Upper lobe of left lung (tissue), 6 donors: Measurements from ENCODE around the gene SPDYE4. TPM values are rescaled to one million over a fixed set of nuclear protein-coding genes. Genes with fewer than 3 reads are reported as not detected.

ENCODE experiments used
- ATAC-seq, 2 donors: fragments of 200-7000 bp; cut with Tn5 transposase; one replicate each; pipeline ENCODE4 v1.9.1; 2022; ENCODE audit warnings: mild to moderate bottlenecking in 2 of 2, moderate library complexity in 2 of 2; ENCODE audit not compliant: low FRiP score in 2 of 2
- DNase-seq, 2 donors: peaks; one replicate each; pipeline ENCODE4 v3.0.0-alpha.2; 2019 to 2020
- H3K27ac ChIP-seq, 4 donors: fragments of 200-600 bp; sonication (generic); one replicate each; pipeline ENCODE4 v1.5.1; 2016 to 2019
- H3K27me3 ChIP-seq, 4 donors: fragments of 200-600 bp; sonication (generic); one replicate each; pipeline ENCODE4 v1.5.1; 2017 to 2019
- H3K36me3 ChIP-seq, 4 donors: fragments of 200-600 bp; sonication (generic); one replicate each; pipeline ENCODE4 v1.5.1; 2016 to 2019
- H3K4me1 ChIP-seq, 4 donors: fragments of 200-600 bp; sonication (generic); one replicate each; pipeline ENCODE4 v1.5.1; 2018 to 2019
- H3K4me3 ChIP-seq, 4 donors: fragments of 200-600 bp; sonication (generic); one replicate each; pipeline ENCODE4 v1.5.1; 2017 to 2019; ENCODE audit warnings: mild to moderate bottlenecking in 2 of 4, moderate library complexity in 1 of 4
- H3K9me3 ChIP-seq, 4 donors: fragments of 200-600 bp; sonication (generic); one replicate each; pipeline ENCODE4 v1.5.1; 2018 to 2019
- EP300 ChIP-seq, 4 donors: sonication (generic); formaldehyde crosslinking; IDR thresholded peaks; one replicate each; pipeline ENCODE4 v1.5.1; 2017; ENCODE audit warnings: antibody characterized with exemption in 4 of 4, control low read depth in 2 of 4
- POLR2A ChIP-seq, 4 donors: fragments of 450-650 bp; IDR thresholded peaks; one replicate each; pipeline ENCODE4 v1.5.1; 2016 to 2017; ENCODE audit warnings: antibody characterized with exemption in 4 of 4, mild to moderate bottlenecking in 2 of 4
- POLR2AphosphoS5 ChIP-seq, 2 donors: sonication (generic); formaldehyde crosslinking; IDR thresholded peaks; one replicate each; pipeline ENCODE4 v1.5.1; 2017; ENCODE audit warnings: antibody characterized with exemption in 2 of 2
- WGBS, 2 donors: methylation state at CpG; one replicate each; pipeline ENCODE4 v1.1.5; 2017 to 2018; 5-methylcytosine and 5-hydroxymethylcytosine counted together
- total RNA-seq, 6 donors: library from RNA; depleted of rRNA in 4 of 6; stranded (reverse); fragments of >200 nt in 4 of 6; gene quantifications; one replicate each; pipeline versions ENCODE4 v1.1.0 to v1.2.1, GENCODE V29; 2016 to 2021
- TF ChIP-seq, protein P1 (sequence below), 6 experiments: fragments of 450-650 bp in 4 of 6; fragments of 200-600 bp in 2 of 6; sonication (generic) in 2 of 6; IDR thresholded peaks; one replicate each; pipeline ENCODE4 v1.5.1; 2016 to 2019; ENCODE audit warnings: antibody characterized with exemption in 6 of 6
- donor health status: DM: no; HTN: no; CAD: no; lungs with moderate emphysema.
- donor health status: DM: no; HTN: yes; CAD: no; lungs with severe emphysema.

SPDYE4 gene
- total RNA-seq, 6 donors from 2014 or later, result not detected

DNA sequence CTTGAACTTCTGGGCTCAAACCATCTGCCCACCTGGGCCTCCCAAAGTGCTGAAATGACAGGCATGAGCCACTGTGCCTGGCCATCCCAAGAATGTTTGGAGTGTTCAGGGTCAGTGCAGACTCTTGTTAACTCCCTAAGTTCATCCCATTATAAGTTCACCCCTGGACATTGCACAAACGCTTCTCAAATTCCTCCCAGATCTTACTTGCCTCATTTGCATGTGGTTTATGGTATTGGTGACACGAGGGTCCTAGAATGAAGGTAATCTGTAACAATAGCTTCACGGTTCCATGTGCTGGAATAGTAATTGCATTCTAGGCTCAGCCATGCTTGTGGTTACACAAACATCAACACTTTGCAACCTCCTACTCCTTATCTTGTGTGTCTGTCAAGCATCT, 8.7 kb downstream of the SPDYE4 start:
- no peak for DNase-seq
- TF ChIP-seq, protein P1, sequence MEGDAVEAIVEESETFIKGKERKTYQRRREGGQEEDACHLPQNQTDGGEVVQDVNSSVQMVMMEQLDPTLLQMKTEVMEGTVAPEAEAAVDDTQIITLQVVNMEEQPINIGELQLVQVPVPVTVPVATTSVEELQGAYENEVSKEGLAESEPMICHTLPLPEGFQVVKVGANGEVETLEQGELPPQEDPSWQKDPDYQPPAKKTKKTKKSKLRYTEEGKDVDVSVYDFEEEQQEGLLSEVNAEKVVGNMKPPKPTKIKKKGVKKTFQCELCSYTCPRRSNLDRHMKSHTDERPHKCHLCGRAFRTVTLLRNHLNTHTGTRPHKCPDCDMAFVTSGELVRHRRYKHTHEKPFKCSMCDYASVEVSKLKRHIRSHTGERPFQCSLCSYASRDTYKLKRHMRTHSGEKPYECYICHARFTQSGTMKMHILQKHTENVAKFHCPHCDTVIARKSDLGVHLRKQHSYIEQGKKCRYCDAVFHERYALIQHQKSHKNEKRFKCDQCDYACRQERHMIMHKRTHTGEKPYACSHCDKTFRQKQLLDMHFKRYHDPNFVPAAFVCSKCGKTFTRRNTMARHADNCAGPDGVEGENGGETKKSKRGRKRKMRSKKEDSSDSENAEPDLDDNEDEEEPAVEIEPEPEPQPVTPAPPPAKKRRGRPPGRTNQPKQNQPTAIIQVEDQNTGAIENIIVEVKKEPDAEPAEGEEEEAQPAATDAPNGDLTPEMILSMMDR (IDR thresholded peaks at IDR 0.05), result no peak
- no peak for TF ChIP-seq POLR2A (IDR thresholded peaks at IDR 0.05)
- no peak for TF ChIP-seq EP300 (IDR thresholded peaks at IDR 0.05)
- TF ChIP-seq POLR2AphosphoS5 (IDR thresholded peaks at IDR 0.05), result no peak
- no peak overlapping the region for H3K4me3 ChIP-seq
- ATAC-seq, result no peak
- WGBS, 2 donors, result 59 to 75% methylated on average over 3 of the region's 3 CpGs
- H3K9me3 ChIP-seq, result no peaks in the 10 kb centered on the region
- peaks cover 5 to 19% (median 11%) of the 10 kb centered on the region in 4 donors for H3K4me1 ChIP-seq
- H3K27ac ChIP-seq, result no peak overlapping the region
- no peaks in the 10 kb centered on the region for H3K27me3 ChIP-seq
- no peaks in the 10 kb centered on the region for H3K36me3 ChIP-seq

DNA sequence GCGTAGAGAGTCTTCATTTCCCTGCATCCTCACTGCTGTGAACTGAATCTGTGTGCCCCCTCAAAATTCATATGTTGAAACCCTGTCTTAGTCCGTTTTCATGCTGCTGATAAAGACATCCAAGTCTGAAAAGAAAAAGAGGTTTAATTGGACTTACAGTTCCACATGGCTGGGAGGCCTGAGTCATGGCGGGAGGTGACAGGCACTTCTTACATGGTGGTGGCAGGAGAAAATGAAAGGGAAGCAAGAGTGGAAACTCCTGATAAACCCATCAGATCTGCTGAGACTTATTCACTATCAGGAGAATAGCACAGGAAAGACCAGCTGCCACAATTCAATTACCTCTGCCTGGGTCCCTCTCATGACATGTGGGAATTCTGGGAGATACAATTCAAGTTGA, 10.6 kb downstream of the SPDYE4 start:
- no peak overlapping the region for H3K4me3 ChIP-seq
- TF ChIP-seq EP300 (IDR thresholded peaks at IDR 0.05) (no peak), POLR2A (IDR thresholded peaks at IDR 0.05) (no peak), POLR2AphosphoS5 (IDR thresholded peaks at IDR 0.05) (no peak)
- TF ChIP-seq, protein P1 (IDR thresholded peaks at IDR 0.05), result no peak
- no peaks in the 10 kb centered on the region for H3K36me3 ChIP-seq
- peaks cover 5 to 19% (median 11%) of the 10 kb centered on the region in 4 donors for H3K4me1 ChIP-seq
- no peak overlapping the region for H3K27ac ChIP-seq
- H3K9me3 ChIP-seq, result no peaks in the 10 kb centered on the region
- WGBS, 2 donors, result 82 to 88% methylated on average over 3 of the region's 3 CpGs
- DNase-seq, result no peak
- ATAC-seq, result no peak
- H3K27me3 ChIP-seq, result no peaks in the 10 kb centered on the region

DNA sequence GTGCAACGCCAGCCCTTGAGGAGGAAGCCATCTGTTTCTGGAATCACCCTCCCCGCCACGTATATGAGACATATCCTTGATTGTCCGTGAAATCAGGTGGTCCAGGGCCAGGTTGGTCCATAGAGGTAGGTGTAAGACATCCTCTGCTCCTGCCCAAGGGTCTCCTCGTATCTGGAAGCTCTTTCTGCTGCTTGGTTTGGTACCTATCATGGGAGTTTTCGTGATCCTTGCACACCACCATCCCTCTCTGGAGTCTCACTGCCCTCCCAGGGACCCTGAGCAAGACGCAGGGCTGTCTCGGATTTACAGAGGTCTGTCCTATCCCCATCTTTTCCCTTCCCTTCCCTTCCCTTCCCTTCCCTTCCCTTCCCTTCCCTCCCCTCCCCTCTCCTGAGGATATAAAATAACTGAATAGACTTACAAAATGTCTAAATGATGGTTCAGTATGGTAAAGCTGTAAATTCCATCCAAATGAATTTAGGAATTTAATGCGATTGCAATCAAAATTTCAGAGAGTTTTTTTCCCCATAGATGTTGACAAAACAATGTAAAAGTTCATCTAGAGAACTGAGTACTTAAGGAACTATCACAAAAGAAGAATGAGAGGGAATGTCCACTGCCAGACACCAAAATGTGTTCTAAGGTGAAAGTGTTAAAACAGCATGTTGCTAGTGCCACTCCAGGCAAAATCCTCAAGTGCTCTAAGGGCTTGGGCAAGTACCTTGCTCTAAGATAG, 11.7 kb downstream of the SPDYE4 start:
- peak overlapping the region; percentile 56 to 87 (median 80) for H3K27ac ChIP-seq

DNA sequence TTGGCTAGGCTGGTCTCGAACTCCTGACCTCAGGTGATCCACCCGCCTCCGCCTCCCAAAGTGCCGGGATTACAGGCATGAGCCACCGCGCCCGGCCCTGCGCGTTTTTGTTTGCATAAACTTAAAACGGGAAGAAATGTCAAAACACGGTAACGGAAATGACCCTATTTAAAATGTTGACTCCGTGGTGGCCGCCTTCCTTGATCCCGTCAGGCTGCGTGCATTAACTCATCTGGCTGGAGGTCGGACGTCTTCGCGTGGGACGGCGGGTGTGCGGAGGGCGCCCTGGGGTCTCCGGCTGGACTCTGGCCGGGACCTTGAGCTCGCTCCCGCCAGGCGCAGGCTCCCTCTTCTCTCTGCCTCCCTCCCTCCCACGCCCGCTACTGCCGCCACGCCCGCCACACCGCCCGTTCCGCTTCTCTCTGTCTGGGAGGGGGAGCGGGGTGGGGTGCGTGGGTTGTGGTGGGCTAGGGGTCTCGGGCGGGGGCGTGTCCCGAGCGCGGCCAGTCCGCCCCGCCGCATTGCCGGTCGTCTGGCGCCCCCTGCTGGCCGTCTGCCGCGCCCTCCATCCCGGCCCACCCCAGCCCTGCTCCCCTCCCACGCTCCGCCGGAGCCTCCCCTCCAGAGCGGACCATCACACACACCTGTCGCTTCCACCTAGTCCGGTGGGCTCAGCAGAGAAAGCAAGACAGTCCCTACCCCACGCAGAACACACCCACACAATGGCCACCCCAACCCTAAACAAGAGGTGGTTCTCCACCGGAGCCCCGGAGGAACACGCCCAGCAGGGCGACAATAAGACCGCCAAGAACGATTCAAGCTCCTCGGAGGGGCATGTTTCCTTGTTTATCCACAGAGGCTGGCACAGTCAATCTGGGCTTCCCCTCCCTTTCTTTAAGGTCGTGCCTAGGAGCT, 12.5 kb downstream of the SPDYE4 start:
- H3K9me3 ChIP-seq, result no peaks in the 10 kb centered on the region

More for the DNA sequence above, 11.7 kb downstream of the SPDYE4 start:
- TF ChIP-seq EP300 (IDR thresholded peaks at IDR 0.05) (no peak), POLR2AphosphoS5 (IDR thresholded peaks at IDR 0.05) (no peak), POLR2A (IDR thresholded peaks at IDR 0.05) (no peak)
- TF ChIP-seq, protein P1 (IDR thresholded peaks at IDR 0.05), result no peak
- peak overlapping the region in 3 of 4 donors; percentile 59 to 72 (median 61) for H3K4me3 ChIP-seq
- H3K9me3 ChIP-seq, result no peaks in the 10 kb centered on the region
- peaks cover 5 to 19% (median 13%) of the 10 kb centered on the region in 4 donors for H3K4me1 ChIP-seq
- WGBS, 2 donors, result 17 to 34% methylated on average over 4 to 9 of the region's 9 CpGs
- no peak for DNase-seq
- no peak for ATAC-seq
- no peaks in the 10 kb centered on the region for H3K36me3 ChIP-seq
- H3K27me3 ChIP-seq, result no peaks in the 10 kb centered on the region

More for the DNA sequence above, 12.5 kb downstream of the SPDYE4 start:
- ATAC-seq, result peak; percentile 64 to 95
- Histone ChIP-seq H3K27ac (peak overlapping the region; percentile 56 to 87 (median 80)), H3K36me3 (no peaks in the 10 kb centered on the region), H3K4me3 (peak overlapping the region; percentile 18 to 72 (median 60)), H3K4me1 (peaks cover 5 to 19% (median 13%) of the 10 kb centered on the region in 4 donors), H3K27me3 (no peaks in the 10 kb centered on the region)
- TF ChIP-seq POLR2AphosphoS5 (IDR thresholded peaks at IDR 0.05) (peak in 1 of 2 donors; percentile 37), POLR2A (IDR thresholded peaks at IDR 0.05) (peak in 1 of 4 donors; percentile 47), EP300 (IDR thresholded peaks at IDR 0.05) (no peak)
- TF ChIP-seq, protein P1 (IDR thresholded peaks at IDR 0.05), result peak; percentile 89 to 98 (median 92)
- WGBS, 2 donors, result 0 to 1% methylated on average over 22 to 46 of the region's 70 CpGs
- DNase-seq, result peak; percentile 70 to 96
